Measurements from ENCODE around the gene R3HDM1.

The R3HDM1 gene

DNA sequence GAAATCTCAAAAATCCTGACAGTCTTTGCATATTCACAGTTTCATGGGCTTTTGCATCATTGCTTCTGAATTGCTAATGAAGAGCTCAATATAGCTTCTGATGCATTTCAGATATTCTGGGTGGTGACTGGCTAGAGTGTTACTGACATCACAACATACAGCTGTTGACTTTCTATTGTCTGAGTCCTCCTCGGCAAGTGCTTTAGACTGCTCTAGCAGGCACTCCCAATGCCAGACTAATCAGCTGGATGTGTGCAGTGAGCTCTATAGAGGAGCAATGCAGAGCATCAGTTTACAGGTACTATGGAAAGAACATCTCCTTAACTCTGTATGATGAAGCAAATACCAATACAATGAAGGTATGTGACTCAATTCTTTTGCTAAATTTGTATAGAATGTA is 54.9 kb downstream of the R3HDM1 start:
- H3K4me3 ChIP-seq (ENCODE audit: low read depth, low read length) = no peak overlapping the region
- DNase-seq (ENCODE audit: low read depth) = no peak
- TF ChIP-seq, protein P1, sequence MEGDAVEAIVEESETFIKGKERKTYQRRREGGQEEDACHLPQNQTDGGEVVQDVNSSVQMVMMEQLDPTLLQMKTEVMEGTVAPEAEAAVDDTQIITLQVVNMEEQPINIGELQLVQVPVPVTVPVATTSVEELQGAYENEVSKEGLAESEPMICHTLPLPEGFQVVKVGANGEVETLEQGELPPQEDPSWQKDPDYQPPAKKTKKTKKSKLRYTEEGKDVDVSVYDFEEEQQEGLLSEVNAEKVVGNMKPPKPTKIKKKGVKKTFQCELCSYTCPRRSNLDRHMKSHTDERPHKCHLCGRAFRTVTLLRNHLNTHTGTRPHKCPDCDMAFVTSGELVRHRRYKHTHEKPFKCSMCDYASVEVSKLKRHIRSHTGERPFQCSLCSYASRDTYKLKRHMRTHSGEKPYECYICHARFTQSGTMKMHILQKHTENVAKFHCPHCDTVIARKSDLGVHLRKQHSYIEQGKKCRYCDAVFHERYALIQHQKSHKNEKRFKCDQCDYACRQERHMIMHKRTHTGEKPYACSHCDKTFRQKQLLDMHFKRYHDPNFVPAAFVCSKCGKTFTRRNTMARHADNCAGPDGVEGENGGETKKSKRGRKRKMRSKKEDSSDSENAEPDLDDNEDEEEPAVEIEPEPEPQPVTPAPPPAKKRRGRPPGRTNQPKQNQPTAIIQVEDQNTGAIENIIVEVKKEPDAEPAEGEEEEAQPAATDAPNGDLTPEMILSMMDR (IDR thresholded peaks at IDR 0.05; ENCODE audit: low read depth, low read length, missing control alignments) = no peak
- in situ Hi-C loops (cut with HindIII; ENCODE audit: low sequenced_read_pairs) = no loop called here

- no peak overlapping the region for H3K4me3 ChIP-seq (ENCODE audit: low read depth, low read length)
- TF ChIP-seq, protein P1 (IDR thresholded peaks at IDR 0.05; ENCODE audit: low read depth, low read length, missing control alignments) = no peak
- in situ Hi-C loops (cut with HindIII; ENCODE audit: low sequenced_read_pairs) = no loop called here
- DNase-seq (ENCODE audit: low read depth) = no peak
These were observed 56.7 kb downstream of the R3HDM1 start for GRCh38 chr2:135587958-135588357.

DNA sequence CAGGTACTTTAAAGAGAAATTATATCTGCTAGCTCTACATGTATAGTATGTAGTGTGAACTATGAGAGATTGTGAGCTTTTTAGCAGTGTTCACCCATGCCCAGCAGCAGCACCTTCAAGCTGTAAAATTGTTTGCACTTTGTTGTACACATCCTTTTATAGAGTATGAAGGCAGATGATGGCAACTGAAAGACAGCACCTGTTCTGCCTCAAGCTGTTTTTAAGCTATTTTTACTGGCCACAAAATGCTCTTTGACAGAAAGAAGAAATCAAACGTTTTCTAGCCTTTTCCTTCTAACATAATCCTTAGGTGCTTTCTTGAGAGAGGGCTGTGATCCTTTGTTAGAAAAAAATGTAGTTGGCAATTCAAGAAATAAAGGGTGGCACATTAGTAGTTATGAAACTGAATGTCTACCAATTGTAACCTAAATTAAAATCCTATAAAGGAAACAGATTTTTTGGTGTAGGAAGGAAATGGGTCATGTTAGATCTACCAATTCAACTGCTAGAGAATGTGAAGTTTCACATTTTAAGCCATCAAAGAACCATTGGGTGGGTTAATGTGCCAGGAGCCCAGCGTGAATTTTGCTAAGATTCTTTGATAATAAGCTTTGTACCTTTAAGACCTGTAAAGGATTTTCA is 59.5 kb downstream of the R3HDM1 start:
- in situ Hi-C loops (cut with HindIII; ENCODE audit: low sequenced_read_pairs) = no loop called here
- TF ChIP-seq, protein P1 (IDR thresholded peaks at IDR 0.05; ENCODE audit: low read depth, low read length, missing control alignments) = no peak
- no peak for DNase-seq (ENCODE audit: low read depth)
- no peak overlapping the region for H3K4me3 ChIP-seq (ENCODE audit: low read depth, low read length)

GRCh38 chr2:135600915-135601314 is 69.6 kb downstream of the R3HDM1 start:
- TF ChIP-seq, protein P1 (IDR thresholded peaks at IDR 0.05; ENCODE audit: low read depth, low read length, missing control alignments) = no peak
- H3K4me3 ChIP-seq (ENCODE audit: low read depth, low read length) = no peak overlapping the region
- peak; percentile 4 for DNase-seq (ENCODE audit: low read depth)
- in situ Hi-C loops (cut with HindIII; ENCODE audit: low sequenced_read_pairs) = no loop called here

DNA sequence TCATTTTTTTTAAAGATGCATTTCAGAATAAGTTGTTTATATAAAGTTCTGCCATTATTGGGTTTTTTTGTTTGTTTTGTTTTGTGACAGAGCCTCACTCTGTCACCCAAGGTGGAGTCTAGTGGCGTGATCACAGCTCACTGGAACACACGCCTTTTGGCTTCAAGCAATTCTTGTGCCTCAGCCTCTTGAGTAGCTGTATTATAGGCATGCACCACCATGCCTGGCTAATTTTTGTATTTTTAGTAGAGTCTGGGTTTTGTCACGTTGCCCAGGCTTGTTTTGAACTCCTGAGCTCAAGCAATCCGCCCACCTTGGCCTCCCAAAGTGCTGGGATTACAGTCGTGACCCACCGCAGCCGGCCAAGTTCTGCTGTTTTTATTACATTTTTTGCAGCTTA is 72.3 kb downstream of the R3HDM1 start:
- H3K4me3 ChIP-seq (ENCODE audit: low read depth, low read length) = no peak overlapping the region
- TF ChIP-seq, protein P1 (IDR thresholded peaks at IDR 0.05; ENCODE audit: low read depth, low read length, missing control alignments) = no peak
- no peak for DNase-seq (ENCODE audit: low read depth)
- in situ Hi-C loops (cut with HindIII; ENCODE audit: low sequenced_read_pairs) = no loop called here

DNA sequence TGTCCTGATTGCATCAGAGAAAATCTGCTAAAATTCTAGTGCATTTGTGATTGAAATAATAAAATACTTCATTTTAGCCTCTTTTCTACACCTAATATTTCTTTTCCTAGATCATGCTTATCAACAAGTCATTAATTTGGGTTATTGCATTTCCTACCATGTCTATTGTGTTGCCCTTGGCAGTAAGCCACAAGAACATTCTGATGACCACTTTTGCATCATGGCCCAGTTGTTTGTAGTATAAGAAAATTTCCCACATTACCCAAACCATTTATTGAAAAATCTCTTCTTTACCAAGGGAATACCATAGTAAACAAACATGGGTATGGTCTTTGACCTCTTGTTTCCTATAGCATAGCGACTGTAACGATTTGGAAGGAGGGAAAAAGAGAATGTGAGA is 76.3 kb downstream of the R3HDM1 start:
- peak; percentile 19 for DNase-seq (ENCODE audit: low read depth)
- H3K4me3 ChIP-seq (ENCODE audit: low read depth, low read length) = no peak overlapping the region
- TF ChIP-seq, protein P1 (IDR thresholded peaks at IDR 0.05; ENCODE audit: low read depth, low read length, missing control alignments) = no peak
- in situ Hi-C loops (cut with HindIII; ENCODE audit: low sequenced_read_pairs) = no loop called here

Measured in astrocyte of the cerebellum (primary cell).